ENCODE data around the gene ZNF785.
A peak's percentile ranks its signal among the peaks of the same experiment; 100 is the strongest.
"Not testable (repeated sequence)": the region's sequence is repeated elsewhere in the genome, so short reads cannot be mapped to it uniquely, and the experiment has no call there.

ZNF785 gene

DNA sequence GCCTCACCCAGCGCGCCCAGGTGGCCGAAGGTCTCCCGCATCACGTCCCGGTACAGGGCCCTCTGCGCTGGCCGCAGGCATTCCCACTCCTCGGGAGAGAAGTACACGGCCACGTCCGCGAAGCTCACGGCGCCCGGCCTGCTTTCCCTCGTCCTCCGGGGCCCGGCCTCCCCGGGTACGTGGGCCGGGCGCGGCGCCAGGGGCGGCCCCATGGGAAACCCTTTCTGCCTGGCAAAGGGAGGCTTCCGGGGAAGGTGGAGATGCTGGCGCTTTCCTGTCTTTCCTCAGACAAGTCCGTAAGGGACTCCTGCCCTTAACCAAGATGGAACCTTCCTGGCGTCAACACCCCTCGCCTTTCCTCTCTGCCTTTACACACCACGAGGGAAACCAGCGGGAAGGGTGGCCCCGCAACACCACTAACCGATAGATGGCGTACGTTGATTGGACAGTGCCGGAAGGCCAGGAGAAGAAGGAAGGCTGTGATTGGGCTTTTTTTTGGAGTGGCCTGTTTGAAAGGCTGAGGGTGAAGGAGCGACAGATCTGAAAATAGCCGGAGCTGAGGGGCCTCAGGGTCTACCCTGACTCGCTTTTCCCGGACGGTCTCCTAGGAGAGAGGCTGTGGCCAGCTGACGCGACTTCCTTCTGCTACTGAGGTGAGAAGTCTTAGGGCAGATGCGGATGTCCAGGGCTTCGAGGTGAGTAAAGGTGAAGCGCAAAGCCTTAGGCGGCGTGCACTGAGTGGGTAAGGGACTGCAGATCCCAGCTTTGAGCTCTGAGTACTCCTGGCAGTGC is at the start of gene ZNF785:
TSS of gene ZNF785 (minus strand) at position 298 of the 792 bp plus-strand sequence. CDS start at position 212, 86 bp downstream.
- Mint-ChIP-seq H3K27ac (peak within 1 kb of the TSS; percentile 96), H3K4me1 (ENCODE audit: low read depth) (peaks cover 42% of the 10 kb centered on the region), H3K4me3 (peak within 1 kb of the TSS; percentile 92), H3K36me3 (ENCODE audit: low read depth) (peaks cover 67% of the 10 kb centered on the region), H3K9me3 (no peaks in the 10 kb centered on the region), H3K27me3 (no peaks in the 10 kb centered on the region)
- DNase-seq: peak; percentile 91

DNA sequence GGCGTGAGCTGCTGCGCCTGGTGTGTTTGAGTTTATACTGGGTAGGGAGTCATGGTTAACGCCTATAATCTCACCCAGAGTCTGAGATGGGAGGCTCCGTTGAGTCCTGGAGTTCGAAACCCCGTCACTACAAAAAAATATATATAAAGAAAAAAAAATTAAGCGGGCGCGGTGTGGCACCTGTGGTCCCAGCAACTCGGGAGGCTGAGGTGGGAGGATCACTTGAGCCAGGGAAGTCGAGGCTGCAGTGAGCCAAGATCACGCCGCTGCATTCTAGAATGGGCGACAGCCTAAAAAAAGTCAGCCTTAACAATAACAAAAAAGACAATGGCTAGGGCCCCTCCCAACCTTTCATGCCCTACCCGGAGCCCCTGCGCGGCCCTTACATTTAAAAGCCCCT is 48.0 kb upstream of the ZNF785 start:
- H3K36me3 Mint-ChIP-seq (ENCODE audit: low read depth): peaks cover 18% of the 10 kb centered on the region
- peak overlapping the region; percentile 99 for H3K27ac Mint-ChIP-seq
- H3K27me3 Mint-ChIP-seq: no peaks in the 10 kb centered on the region
- H3K4me3 Mint-ChIP-seq: peak overlapping the region; percentile 95
- DNase-seq: no peak
- H3K4me1 Mint-ChIP-seq (ENCODE audit: low read depth): peaks cover 22% of the 10 kb centered on the region
- H3K9me3 Mint-ChIP-seq: no peaks in the 10 kb centered on the region

DNA sequence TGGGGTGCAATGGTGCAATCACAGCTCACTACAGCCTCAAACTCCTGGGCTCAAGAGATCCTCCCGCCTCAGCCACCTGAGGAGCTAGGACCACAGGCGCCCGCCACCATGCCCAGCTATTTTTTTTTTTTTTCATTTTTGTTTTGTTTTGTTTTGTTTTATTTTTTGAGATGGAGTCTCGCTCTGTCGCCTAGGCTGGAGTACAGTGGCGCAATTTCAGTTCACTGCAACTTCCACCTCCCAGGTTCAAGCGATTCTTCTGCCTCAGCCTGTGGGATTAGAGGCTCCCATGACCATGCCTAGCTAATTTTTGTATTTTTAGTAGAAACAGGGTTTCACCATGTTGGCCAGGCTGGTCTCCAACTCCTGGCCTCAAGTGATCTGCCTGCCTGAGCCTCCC is 47.0 kb upstream of the ZNF785 start:
- not testable (repeated sequence) for H3K27ac Mint-ChIP-seq, H3K4me3 Mint-ChIP-seq, DNase-seq, H3K27me3 Mint-ChIP-seq, H3K9me3 Mint-ChIP-seq
- H3K4me1 Mint-ChIP-seq (ENCODE audit: low read depth): peaks cover 24% of the 10 kb centered on the region
- H3K36me3 Mint-ChIP-seq (ENCODE audit: low read depth): peaks cover 18% of the 10 kb centered on the region

DNA sequence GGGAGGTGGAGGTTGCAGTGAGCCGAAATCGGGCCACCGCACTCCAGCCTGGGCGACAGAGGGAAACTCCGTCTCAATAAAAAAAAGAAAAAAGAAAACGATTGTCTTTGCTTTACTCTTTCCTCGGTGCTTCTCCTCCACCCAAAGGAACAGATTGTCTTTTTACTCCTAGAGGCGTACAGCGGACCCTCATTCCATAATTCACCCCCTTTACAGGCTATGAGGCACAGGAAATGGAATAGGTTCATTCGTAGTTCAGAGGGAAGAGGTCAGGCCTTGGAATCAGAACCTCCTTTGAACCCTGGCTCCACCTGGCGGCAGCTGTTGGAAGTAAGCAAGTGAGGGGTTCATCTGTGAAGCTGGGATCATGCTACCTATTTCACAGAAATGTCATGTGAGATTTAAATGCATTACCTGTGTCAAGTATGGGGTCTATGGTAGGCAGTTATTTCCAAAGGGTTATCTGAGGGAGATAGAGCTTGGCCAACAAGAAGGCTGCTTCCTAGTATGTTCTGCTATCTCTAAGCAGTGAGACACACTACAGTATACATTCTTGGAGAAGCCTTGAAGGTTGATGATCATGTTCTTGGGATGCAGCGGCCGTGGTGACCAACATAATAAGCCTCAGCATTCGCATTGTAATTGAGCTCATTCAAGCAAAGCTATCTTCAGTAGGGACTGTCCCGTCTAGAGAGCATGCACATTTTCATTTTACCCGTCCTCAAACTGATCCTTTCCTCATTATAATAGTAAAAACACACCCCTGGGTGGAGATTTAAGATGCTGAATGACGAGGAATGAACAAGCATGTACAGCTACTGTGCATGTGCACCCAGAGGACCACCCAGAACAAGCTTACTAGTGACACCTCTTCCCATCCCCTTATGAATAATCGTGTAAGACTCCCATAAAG is 43.4 kb upstream of the ZNF785 start:
- H3K27ac Mint-ChIP-seq: peak overlapping the region; percentile 90
- H3K9me3 Mint-ChIP-seq: no peaks in the 10 kb centered on the region
- peak overlapping the region; percentile 62 for H3K4me3 Mint-ChIP-seq
- peaks cover 1% of the 10 kb centered on the region for H3K36me3 Mint-ChIP-seq (ENCODE audit: low read depth)
- H3K27me3 Mint-ChIP-seq: no peaks in the 10 kb centered on the region
- peak; percentile 94 for DNase-seq
- H3K4me1 Mint-ChIP-seq (ENCODE audit: low read depth): peaks cover 11% of the 10 kb centered on the region

DNA sequence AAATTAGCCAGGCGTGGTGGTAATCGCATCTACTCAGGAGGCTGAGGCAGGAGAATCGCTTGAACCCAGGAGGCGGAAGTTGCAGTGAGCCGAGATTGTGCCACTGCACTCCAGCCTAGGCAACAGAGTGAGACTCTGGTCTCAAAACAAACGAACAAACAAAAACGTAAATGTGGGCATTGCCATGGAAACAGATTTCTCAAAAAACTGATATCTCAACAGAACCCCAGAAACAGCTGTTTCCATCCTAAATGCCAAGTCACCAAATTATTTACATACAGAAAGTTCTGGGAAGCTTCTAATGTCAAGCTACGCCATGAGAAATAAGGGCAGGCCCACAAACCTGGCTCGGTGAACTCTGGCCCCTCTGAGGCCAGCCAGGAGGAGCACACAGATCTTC is 40.7 kb upstream of the ZNF785 start:
- no peak for DNase-seq
- Mint-ChIP-seq H3K9me3 (no peaks in the 10 kb centered on the region), H3K36me3 (ENCODE audit: low read depth) (no peaks in the 10 kb centered on the region), H3K27ac (no peak overlapping the region), H3K27me3 (no peaks in the 10 kb centered on the region), H3K4me3 (no peak overlapping the region), H3K4me1 (ENCODE audit: low read depth) (peaks cover 10% of the 10 kb centered on the region)

DNA sequence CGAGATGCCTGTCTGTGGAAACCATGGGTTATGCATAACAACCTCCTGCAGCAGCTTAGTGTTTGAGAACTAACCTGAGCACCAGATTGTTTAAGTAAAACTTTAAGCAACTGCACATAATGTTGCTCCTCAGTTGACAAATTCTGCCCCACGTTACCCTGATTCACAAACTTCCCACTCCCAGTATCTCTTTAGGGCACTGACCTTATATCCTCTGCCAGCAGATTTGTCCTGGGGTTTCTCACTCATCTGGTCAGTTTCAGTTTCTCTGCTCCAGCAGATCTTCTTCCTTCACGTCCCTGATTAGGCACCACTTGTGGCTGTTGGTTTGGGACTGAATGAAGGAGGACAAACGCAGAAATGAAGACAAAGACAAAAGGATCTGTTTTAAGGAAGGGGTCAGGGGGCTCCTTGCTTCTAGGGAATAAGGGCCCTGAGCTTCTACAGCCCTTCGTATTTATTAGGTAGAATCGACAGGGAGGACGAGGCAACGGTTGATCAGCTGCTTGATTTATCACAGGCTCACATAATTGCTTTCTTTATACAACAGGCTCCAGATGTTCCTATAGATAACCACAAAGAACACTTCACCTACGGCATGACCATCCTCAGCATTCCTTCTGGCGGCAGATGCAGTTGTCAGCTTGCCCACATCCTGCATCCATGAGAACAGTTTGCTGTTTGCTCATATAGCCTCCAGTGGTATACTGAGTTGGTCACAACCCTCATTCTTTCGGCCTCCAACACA is 38.2 kb upstream of the ZNF785 start:
- Mint-ChIP-seq H3K4me1 (ENCODE audit: low read depth) (peaks cover 4% of the 10 kb centered on the region), H3K9me3 (no peaks in the 10 kb centered on the region), H3K27ac (no peak overlapping the region), H3K36me3 (ENCODE audit: low read depth) (no peaks in the 10 kb centered on the region), H3K4me3 (no peak overlapping the region), H3K27me3 (no peaks in the 10 kb centered on the region)
- DNase-seq: no peak

DNA sequence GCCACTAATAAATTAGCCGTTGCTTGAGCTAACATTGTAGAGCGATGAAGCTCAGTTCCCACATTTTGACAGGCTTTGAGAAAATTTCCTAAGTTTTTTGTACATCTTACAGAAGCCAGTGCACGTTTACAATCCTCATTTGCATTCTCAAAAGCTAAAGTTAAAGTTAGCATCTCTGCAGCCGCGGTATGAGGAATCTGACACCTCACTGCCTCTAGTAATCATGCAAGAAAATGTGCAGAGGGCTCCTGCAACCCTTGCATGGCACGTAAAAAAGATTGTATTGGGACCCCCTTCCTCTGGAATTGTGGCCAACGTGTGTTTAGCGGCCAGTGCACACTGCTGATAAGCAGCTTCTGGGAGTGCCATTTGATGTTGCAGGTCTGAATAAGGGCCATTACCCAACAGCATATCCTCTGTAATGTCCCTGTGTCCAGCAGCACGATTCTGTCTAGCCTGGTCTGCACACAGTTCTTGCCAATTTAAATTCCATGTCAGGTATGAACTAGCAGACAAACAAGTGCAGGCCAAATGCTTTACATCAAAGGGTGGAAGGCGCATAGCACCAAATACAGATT is 37.0 kb upstream of the ZNF785 start:
- H3K4me3 Mint-ChIP-seq: no peak overlapping the region
- no peaks in the 10 kb centered on the region for H3K9me3 Mint-ChIP-seq
- no peak for DNase-seq
- no peaks in the 10 kb centered on the region for H3K27me3 Mint-ChIP-seq
- no peaks in the 10 kb centered on the region for H3K36me3 Mint-ChIP-seq (ENCODE audit: low read depth)
- H3K27ac Mint-ChIP-seq: no peak overlapping the region
- no peaks in the 10 kb centered on the region for H3K4me1 Mint-ChIP-seq (ENCODE audit: low read depth)

DNA sequence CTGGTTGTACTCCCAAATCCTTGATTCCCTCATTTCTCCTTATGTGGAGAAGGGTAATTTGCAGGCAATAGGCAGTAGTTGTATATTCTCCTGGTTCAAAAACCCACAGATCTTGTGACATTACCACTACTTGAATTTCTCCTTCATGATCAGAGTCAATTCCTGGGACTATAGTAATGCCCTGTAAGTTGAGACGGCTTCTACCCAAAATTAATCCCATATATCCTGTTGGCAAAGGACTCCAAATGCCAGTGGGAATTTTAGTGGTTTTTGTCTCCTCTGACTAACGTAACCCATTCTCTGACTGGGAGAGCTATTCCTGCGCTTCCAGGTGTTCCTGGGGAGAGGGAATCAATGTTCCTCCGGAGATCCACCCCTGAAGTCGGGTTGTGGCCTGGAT is 36.3 kb upstream of the ZNF785 start:
- Mint-ChIP-seq H3K9me3 (no peaks in the 10 kb centered on the region), H3K4me3 (no peak overlapping the region), H3K27ac (no peak overlapping the region), H3K36me3 (ENCODE audit: low read depth) (no peaks in the 10 kb centered on the region), H3K4me1 (ENCODE audit: low read depth) (no peaks in the 10 kb centered on the region), H3K27me3 (no peaks in the 10 kb centered on the region)
- DNase-seq: no peak

DNA sequence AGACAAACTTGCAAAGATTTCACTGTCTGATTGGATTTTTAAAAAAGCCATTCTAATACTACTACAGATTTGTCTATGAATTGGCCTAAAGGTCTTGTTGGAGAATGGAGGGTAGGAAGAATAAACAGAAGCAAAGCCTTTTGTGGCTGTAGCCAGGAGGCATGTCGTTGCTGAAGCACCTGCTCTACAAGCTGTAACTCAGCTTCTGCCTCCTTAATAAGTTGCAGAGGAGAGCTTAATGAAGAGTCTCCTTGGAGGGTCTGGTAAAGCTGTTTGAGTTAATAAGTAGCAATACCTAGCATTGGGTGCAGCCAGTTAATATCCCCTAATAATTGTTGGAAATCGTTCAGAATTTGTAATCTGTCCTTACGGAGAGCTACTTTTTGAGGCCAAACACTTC is 34.7 kb upstream of the ZNF785 start:
- Mint-ChIP-seq H3K36me3 (ENCODE audit: low read depth) (no peaks in the 10 kb centered on the region), H3K9me3 (no peaks in the 10 kb centered on the region)

DNA sequence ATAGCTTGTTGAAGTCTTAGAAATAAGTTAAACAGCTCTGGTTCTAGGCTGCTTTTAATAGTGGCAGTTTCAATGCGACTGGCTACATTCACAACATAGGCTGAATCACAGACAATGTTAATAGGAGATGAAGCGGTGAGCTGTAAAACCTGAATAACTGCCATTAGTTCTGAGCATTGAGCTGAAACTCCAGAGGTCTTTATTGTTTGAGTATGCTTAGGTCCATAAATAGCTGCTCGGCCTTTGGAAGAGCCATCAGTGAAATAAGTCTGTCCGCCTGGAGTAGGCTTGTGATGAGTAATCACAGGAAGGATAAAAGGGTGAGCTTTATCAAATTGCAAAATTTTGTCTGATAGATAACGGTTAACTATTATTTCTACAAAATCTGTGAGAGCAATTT is 34.1 kb upstream of the ZNF785 start:
- Mint-ChIP-seq H3K9me3 (no peaks in the 10 kb centered on the region), H3K4me1 (ENCODE audit: low read depth) (no peaks in the 10 kb centered on the region), H3K27me3 (no peaks in the 10 kb centered on the region), H3K4me3 (no peak overlapping the region), H3K36me3 (ENCODE audit: low read depth) (no peaks in the 10 kb centered on the region), H3K27ac (no peak overlapping the region)
- DNase-seq: no peak

More for the DNA sequence above, 34.7 kb upstream of the ZNF785 start:
- H3K4me1 Mint-ChIP-seq (ENCODE audit: low read depth): no peaks in the 10 kb centered on the region
- no peak for DNase-seq
- no peak overlapping the region for H3K4me3 Mint-ChIP-seq
- no peak overlapping the region for H3K27ac Mint-ChIP-seq
- no peaks in the 10 kb centered on the region for H3K27me3 Mint-ChIP-seq

DNA sequence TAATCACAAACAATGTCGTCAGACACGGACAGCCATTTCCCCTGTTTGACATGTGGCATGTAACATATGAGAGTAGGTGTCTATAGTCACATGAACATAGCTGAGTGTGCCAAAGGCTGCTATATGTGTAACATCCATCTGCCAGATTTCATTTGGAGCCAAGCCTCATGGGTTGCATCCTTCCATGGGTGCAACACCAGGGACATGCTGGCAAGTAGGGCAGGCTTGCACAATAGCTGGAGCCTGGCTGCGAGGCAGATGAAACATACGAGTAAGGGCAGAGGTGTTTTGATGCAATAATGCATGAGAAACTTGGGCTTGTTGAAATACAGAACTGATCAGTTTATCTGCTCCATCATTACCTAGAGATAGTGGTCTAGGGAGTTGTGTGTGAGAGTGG is 33.7 kb upstream of the ZNF785 start:
- H3K9me3 Mint-ChIP-seq: no peaks in the 10 kb centered on the region
- no peaks in the 10 kb centered on the region for H3K36me3 Mint-ChIP-seq (ENCODE audit: low read depth)
- H3K27ac Mint-ChIP-seq: no peak overlapping the region
- DNase-seq: no peak
- H3K27me3 Mint-ChIP-seq: no peaks in the 10 kb centered on the region
- H3K4me3 Mint-ChIP-seq: no peak overlapping the region
- no peaks in the 10 kb centered on the region for H3K4me1 Mint-ChIP-seq (ENCODE audit: low read depth)

DNA sequence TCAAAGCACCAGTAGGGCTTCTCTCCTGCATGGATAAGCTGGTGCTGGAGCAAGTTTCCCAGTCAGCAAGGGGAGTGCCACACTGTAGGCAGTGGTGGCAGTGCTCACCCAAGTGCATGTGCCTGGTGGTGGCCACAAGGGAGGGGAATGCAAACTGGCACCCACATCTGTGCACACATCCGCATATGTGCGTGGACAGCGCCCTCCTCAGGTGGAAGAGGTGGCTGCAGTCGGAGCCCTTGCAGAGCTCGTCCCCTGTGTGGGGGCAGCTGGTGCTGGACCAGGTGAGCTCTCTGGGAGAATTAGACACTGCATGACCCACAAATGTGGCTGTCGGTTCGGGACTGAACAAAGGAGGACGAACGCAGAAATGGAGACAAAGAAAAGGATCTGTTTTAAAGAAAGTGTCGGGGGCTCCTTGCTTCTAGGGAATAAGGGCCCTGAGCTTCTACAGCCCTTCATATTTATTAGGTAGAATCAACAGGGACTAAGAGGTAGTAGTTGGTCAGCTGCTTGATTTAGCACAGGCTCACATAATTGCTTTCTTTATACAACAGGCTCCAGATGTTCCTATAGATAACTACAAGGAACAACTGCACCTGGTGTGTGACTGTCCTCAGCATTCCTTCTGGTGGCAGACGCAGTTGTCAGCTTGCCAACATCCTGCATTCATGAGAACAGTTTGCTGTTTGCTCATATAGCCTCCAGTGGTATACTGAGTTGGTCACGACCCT is 30.0 kb upstream of the ZNF785 start:
- peak; percentile 78 for DNase-seq
- no peak overlapping the region for H3K27ac Mint-ChIP-seq
- H3K36me3 Mint-ChIP-seq (ENCODE audit: low read depth): peaks cover under 1% of the 10 kb centered on the region
- H3K4me3 Mint-ChIP-seq: no peak overlapping the region
- H3K4me1 Mint-ChIP-seq (ENCODE audit: low read depth): peaks cover 6% of the 10 kb centered on the region
- no peaks in the 10 kb centered on the region for H3K9me3 Mint-ChIP-seq
- no peaks in the 10 kb centered on the region for H3K27me3 Mint-ChIP-seq

DNA sequence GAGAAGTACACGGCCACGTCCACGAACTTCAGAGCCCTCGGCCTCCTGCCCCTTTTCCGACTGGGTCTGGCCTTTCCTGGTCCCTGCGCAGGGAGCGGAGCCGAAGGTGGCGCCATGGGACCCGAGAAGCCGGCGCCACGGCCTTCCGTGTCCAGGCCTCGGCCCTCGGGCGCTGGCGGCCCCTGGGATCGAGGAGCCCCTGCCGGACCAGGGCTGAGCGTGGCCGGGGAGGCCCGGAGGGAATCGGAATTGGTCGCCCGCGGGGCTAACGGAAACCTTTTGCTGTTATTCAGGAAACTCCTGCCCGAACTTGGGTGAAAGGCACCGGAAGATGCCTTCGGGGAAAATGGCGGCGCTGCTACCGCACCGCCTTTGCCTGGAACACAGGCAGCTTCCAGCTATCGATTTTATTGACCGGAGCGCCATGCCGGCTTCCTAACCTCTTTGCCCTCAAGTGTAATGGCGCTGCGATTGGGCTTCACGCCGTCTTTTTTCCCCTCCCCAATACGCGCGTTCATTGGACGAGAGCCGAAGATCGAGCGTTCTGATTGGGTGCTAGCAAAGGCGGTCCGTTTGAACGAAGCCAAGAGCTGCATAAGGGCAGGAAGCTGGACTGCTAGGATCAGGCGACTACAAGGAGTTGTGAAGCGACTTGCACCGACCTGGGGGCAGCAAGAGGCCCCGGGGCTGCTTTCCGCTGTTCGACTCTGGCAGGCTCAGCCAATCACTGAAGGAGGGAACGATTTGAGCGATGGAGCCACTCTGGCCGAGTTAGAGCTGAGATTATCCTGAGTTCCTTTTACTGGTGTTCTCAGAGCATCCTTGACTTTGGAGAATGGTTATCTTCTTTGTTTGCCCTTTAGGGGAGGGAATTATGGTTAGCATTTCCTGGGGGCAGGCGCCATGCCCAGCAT is 24.7 kb upstream of the ZNF785 start, which contains the start of gene ZNF689:
TSS of gene ZNF689 (minus strand) at position 464 of the 914 bp plus-strand sequence. CDS start at position 116, 348 bp downstream.
- H3K4me3 Mint-ChIP-seq: peak within 1 kb of the TSS; percentile 93
- DNase-seq: peak; percentile 97
- no peaks in the 10 kb centered on the region for H3K9me3 Mint-ChIP-seq
- peaks cover 45% of the 10 kb centered on the region for H3K36me3 Mint-ChIP-seq (ENCODE audit: low read depth)
- peak within 1 kb of the TSS; percentile 98 for H3K27ac Mint-ChIP-seq
- H3K27me3 Mint-ChIP-seq: no peaks in the 10 kb centered on the region
- H3K4me1 Mint-ChIP-seq (ENCODE audit: low read depth): peaks cover 22% of the 10 kb centered on the region

Measured in activated T-cell treated with anti-CD3 and anti-CD28 coated beads, Interleukin-2, amount 50 U/mL, for 24 hours (primary cell).